Kidney tubule cell (primary cell): ENCODE results near the gene GPR62.
A peak's percentile ranks its signal among the peaks of the same experiment; 100 is the strongest.

Source experiments
- DNase-seq: peaks from one replicate; pipeline ENCODE4 v3.0.0-alpha.2; 2018; ENCODE audit warnings: low spot score

The GPR62 gene

GRCh38 chr3:51938780-51939425, 16.3 kb upstream of the GPR62 start:
- DNase-seq = no peak

- DNase-seq = no peak
These were observed 14.3 kb upstream of the GPR62 start for GRCh38 chr3:51940648-51941462.

DNA sequence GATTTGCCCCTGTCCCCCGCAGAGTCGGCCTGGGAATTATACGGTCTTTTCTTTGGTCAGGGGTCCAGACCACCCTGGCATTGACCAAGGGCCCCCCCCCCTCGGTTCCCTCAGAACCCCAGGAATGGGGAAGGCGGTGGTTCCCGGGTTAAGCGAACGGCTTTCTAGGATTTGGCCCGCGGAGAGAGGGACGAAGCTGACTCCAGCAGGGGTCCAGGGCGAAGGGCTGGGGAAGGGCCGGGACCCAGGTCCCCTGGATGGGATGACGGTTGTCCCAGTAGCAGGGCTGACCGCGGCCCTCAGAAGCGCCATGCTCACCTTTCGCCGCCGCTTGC, 13.8 kb upstream of the GPR62 start:
- no peak for DNase-seq

GRCh38 chr3:51941798-51942602, 13.2 kb upstream of the GPR62 start, which contains the start of the genes PARP3 and RRP9:
Gene PARP3, plus strand, starts transcription at chr3:51942363. Its CDS starts 993 bp downstream, at chr3:51943356.
Gene RRP9, minus strand, starts transcription at chr3:51941904. Its CDS starts 37 bp downstream, at chr3:51941867.
- peak; percentile 100 for DNase-seq

- DNase-seq = peak; percentile 87
These were observed 12.4 kb upstream of the GPR62 start for GRCh38 chr3:51942603-51943450.

DNA sequence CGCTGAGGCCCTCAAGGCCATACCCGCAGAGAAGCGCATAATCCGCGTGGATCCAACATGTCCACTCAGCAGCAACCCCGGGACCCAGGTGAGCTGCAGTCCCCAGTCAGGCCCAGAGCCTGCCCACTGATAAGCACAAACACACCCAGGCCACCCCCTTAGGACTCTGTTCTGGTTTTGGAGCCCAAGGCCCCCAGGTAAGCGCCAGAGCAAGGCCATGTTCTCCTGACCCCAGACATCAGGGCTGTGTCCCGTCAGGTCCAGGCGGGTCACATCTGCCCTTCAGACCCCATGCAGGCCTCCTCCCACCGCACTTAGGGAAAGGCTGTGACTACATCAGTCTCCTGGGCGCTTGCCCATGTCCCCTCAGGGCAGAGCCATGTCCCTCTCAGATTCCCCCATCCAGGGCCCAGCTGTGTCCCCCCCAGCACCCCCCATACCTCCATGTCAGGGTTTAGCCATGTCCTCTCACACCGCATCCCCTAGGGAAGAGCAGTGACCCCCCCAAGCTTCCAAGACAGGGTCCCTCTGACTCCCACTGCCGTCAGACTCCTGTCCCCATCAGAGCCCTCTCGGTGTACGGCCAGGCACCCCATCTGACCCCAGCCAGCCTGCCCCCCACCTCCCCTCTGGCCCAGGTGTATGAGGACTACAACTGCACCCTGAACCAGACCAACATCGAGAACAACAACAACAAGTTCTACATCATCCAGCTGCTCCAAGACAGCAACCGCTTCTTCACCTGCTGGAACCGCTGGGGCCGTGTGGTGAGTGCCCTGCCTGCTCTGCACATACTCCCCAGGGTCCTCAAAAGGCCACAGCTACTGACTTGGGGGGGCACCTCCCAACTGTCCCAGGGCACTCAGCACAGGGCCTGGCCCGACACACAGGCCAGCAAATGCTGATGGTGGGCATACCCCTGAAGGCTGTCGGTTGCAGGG, 11.5 kb upstream of the GPR62 start:
- DNase-seq = no peak

DNA sequence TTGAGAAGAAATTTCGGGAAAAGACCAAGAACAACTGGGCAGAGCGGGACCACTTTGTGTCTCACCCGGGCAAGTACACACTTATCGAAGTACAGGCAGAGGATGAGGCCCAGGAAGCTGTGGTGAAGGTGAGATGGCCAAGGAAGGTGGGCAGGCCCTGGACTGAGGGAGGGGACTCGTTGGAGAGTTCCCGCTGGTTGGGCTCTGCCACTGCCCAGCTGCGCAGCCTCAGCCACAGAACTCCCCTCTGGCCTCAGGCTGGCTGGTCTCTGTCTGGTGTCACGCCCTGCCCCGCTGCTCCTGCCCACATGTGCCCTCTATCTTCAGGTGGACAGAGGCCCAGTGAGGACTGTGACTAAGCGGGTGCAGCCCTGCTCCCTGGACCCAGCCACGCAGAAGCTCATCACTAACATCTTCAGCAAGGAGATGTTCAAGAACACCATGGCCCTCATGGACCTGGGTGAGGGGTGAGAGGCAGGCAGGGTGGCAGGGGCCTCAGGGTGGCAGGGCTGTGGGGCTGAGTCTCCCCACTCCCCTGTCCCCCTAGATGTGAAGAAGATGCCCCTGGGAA, 10.6 kb upstream of the GPR62 start:
- DNase-seq = no peak

GRCh38 chr3:51945031-51945840, 9.9 kb upstream of the GPR62 start:
- DNase-seq = no peak

- DNase-seq = no peak
These were observed 9.1 kb upstream of the GPR62 start for GRCh38 chr3:51945926-51946705.

GRCh38 chr3:51946796-51947195, 8.4 kb upstream of the GPR62 start:
- DNase-seq = no peak

DNA sequence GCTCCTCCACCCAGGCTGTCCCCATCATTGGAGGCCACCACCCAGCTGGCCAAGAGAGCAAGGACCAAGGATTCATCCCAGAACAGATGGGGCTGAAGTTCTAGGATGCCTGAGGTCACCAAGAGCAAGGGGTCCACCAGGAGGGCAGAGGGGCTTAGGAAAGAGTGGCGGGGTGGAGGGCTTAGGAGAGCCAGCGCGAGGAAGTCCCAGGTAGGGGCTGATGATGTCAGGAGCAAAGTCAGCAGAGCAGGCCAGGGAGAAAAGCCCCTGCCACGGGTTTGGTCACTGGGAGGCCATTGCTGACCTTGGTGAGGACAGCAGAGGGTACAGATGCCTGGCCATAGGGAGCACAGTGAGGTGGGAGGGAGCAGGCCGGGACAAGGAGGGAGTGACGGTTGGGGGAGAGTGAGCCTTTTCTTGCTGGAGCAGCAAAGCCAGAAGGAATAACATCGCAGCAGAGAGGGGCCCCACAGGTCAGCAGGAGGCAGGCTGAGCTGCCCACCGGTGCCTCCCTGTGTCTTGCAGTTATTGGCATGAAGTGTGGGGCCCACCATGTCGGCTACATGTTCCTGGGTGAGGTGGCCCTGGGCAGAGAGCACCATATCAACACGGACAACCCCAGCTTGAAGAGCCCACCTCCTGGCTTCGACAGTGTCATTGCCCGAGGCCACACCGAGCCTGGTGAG, 7.8 kb upstream of the GPR62 start:
- DNase-seq = no peak

DNA sequence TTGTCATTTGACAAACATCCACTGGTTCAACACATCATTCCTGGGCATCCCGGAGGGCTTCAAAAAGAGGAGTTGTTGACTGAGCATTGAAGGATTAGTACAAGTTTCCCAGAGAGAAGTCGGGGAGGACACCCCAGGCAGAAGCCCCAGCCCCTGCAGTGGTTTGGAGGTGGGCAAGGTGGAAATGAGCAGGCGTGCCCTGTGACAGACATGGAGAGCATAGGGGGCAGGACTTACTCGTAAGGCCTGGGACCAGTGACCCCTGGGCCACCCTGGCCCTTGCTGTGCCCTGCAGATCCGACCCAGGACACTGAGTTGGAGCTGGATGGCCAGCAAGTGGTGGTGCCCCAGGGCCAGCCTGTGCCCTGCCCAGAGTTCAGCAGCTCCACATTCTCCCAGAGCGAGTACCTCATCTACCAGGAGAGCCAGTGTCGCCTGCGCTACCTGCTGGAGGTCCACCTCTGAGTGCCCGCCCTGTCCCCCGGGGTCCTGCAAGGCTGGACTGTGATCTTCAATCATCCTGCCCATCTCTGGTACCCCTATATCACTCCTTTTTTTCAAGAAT, 7.1 kb upstream of the GPR62 start:
- no peak for DNase-seq

- no peak for DNase-seq
These were observed 6.1 kb upstream of the GPR62 start for GRCh38 chr3:51949121-51949520.

DNA sequence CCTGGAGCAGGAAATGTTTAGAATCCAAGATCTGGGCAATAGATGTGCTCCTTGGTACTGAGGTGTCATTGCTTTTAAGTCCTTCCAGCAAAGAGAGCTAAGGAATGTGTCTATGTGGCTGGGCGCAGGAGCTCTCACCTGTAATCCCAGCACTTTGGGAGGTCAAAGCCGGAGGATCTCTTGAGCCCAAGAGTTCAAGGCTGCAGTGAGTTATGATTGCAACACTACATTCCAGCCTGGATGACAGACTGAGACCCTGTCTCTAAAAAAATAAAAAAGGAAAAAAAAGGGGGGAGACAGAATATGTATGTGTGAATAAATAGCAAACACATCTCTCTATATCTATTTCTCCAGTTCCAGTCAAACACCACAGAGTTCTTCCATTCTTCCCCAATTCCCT, 4.3 kb upstream of the GPR62 start:
- no peak for DNase-seq

GRCh38 chr3:51953445-51953844, 1.7 kb upstream of the GPR62 start:
- peak; percentile 31 for DNase-seq

DNA sequence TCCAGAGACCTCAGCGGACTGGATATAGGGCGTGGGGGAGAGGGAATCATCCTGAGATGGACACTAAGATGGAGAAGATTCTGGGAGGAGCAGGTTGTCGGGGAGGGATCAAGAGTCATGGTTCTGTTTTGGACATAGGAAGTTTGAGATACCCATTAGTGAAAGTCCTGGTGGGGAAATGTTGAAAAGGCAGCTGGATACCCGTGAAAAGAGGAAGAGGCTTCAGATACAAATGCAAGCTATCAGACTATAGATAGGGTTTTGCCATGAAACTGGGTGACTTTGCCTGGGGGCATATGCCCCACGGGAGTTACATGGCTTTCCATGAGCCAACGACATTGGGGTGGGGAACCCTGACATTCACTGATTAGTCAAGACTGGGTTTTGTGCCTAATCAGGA, 1.1 kb upstream of the GPR62 start:
- DNase-seq = no peak

GRCh38 chr3:51954713-51955112, 468 bp upstream of the GPR62 start:
- DNase-seq = no peak
